ENCODE results near the gene GATAD2A. TPM values are rescaled to one million over a fixed set of nuclear protein-coding genes. Genes with fewer than 3 reads are reported as not detected.

GATAD2A gene
- total RNA-seq, 2 donors from 2014 or later, result 27.7 to 32.9 TPM

DNA sequence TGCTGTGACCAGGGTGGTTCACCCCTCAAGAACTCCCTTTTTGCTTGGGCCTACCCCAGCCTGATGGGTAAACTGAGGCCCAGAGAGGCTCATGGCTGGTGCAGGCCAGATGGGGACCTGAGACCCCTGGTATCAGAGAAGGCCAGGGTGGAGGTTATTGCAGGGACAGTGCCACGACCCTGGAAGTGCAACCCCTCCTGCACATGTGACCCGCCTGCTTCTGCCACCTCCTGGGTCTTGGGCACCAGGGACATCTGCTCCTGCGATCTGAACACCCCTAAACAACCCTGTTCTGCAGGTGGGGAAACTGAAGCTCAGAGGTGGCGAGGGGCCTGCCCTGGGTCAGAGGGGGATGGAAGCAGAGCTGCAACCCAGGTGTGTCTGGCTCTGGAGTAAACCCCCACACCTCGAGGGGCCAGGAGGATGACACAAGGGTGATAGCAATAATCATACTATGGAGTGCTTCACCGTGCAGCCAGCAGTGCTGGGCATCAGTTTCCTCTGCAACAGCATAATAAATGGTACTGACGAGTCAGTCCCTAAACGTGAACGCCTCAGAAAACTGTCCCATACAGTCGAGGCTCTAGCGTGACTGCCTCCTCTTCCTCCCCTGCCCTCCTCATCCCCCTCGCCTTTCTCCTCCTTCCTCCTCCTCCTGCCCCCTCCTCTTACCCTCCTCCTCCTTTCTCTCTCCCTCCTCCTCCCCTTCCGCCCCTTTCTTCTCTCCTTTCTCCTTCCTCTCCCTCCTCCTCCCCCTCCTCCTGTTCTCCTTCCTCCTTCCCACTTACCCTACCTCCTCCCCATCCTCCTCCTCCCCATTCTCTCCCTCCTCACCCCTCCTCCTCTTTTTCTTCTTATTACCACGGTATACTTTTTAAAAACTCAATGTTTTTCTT lies 127.6 kb downstream of the GATAD2A start:
- Histone ChIP-seq H3K4me1 (peaks cover 0 to 31% of the 10 kb centered on the region in 2 donors), H3K27me3 (no peaks in the 10 kb centered on the region), H3K4me3 (no peak overlapping the region), H3K36me3 (peaks cover 4% of the 10 kb centered on the region), H3K9me3 (no peaks in the 10 kb centered on the region), H3K27ac (no peak overlapping the region)
- DNase-seq (ENCODE audit: low spot score), result no peak
- TF ChIP-seq, protein P1, sequence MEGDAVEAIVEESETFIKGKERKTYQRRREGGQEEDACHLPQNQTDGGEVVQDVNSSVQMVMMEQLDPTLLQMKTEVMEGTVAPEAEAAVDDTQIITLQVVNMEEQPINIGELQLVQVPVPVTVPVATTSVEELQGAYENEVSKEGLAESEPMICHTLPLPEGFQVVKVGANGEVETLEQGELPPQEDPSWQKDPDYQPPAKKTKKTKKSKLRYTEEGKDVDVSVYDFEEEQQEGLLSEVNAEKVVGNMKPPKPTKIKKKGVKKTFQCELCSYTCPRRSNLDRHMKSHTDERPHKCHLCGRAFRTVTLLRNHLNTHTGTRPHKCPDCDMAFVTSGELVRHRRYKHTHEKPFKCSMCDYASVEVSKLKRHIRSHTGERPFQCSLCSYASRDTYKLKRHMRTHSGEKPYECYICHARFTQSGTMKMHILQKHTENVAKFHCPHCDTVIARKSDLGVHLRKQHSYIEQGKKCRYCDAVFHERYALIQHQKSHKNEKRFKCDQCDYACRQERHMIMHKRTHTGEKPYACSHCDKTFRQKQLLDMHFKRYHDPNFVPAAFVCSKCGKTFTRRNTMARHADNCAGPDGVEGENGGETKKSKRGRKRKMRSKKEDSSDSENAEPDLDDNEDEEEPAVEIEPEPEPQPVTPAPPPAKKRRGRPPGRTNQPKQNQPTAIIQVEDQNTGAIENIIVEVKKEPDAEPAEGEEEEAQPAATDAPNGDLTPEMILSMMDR (IDR thresholded peaks at IDR 0.05), result no peak

DNA sequence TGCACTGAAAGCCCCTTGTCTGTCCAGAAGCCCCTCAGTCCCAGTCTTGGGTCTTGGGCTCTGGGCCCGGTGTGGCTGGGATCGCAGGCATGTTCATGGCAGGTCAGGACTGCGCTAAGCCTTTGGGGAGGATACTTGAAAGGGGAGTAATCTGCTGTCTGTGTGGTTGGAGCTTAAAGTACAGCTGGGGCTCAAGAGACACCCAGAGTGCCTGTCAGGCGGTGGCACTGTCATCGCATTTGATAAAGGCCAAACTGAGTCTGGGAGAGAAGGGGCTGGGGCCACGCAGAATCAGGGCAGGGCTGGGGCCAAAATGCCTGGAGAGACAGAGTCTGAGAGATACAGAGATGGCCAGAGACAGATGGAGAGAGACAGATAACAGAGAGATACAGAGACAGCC lies 128.4 kb downstream of the GATAD2A start:
- TF ChIP-seq, protein P1 (IDR thresholded peaks at IDR 0.05), result no peak
- DNase-seq (ENCODE audit: low spot score), result no peak
- Histone ChIP-seq H3K4me1 (peaks cover 0 to 34% of the 10 kb centered on the region in 2 donors), H3K9me3 (no peaks in the 10 kb centered on the region), H3K4me3 (no peak overlapping the region), H3K27me3 (no peaks in the 10 kb centered on the region), H3K36me3 (no peaks in the 10 kb centered on the region), H3K27ac (no peak overlapping the region)

DNA sequence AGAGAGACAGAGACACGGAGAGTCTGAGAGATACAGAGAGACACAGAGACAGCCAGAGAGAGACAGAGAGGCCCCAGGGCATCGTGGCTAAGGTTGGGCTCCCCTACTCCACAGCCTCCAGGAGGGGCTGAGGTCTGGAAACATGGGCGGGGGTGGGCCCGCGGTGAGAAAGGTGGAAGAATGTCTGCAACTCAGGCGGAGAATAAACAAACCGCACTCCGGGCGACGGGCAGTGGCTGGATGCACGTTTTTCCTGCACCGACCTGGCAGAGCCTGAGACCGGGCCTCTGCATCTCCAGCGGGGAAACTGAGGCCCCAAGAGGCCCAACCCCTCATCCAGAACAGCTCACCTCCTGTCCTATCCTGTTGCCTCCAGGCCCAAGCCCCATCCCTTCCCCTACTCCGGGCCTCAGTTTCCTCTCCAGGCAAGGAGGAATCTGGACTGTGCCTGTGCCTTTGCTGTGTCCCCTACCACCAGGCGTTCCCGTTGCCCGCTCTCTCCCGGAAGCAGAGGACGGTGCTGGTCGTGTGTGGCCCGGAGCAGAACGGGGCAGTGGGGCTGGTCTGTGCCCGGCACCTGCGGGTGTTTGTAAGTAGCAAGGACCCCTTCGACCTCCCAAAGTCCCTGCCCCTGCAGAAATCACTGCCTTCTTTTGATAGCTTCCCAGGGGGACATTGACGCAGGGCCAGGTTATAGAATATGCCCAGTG lies 129.2 kb downstream of the GATAD2A start:
- Histone ChIP-seq H3K27ac (no peak overlapping the region), H3K4me3 (no peak overlapping the region), H3K9me3 (no peaks in the 10 kb centered on the region), H3K4me1 (peaks cover 0 to 32% of the 10 kb centered on the region in 2 donors), H3K36me3 (no peaks in the 10 kb centered on the region), H3K27me3 (no peaks in the 10 kb centered on the region)
- TF ChIP-seq, protein P1 (IDR thresholded peaks at IDR 0.05), result no peak
- no peak for DNase-seq (ENCODE audit: low spot score)

DNA sequence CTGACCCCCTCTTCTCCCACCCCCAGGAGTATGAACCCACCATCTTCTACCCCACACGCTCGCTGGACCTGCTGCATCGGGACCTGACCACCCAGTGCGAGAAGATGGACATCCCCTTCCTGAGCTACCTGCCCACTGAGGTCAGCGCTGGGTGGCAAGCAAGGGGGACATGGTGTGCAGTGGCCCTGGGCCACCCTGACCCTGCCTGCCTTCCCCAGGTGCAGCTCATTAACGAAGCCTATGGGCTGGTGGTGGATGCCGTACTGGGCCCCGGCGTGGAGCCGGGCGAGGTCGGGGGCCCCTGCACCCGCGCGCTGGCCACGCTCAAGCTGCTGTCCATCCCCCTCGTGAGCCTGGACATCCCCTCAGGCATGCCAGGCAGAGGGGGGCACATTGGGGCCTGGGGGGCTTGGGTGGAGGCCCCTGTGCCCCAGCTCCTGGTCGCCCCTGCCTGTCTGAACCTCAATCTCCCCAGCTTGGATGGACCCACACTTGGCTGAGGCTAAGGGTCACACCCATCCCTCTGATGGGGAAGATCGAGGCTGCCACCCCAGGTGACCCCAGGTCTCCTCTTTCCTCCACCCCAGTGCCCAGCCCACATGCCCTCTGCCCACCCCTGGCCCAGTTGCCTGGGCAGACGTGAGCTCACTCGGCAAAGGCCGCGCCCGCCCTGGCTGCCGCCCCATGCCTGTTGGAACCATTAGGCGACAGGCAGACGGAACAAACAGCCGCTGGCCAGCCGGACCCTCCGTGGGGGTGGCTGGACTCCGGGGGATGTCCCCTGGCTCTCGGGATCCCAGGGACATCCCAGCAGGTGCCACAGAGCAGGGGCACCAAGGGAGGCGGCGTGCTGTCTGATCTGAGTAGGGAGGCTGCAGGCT lies 130.1 kb downstream of the GATAD2A start:
- Histone ChIP-seq H3K9me3 (no peaks in the 10 kb centered on the region), H3K4me3 (no peak overlapping the region), H3K36me3 (no peaks in the 10 kb centered on the region), H3K27me3 (peaks cover 4 to 5% of the 10 kb centered on the region in 2 donors), H3K27ac (no peak overlapping the region), H3K4me1 (peaks cover 0 to 38% of the 10 kb centered on the region in 2 donors)
- DNase-seq (ENCODE audit: low spot score), result no peak
- TF ChIP-seq, protein P1 (IDR thresholded peaks at IDR 0.05), result no peak
